Activated T-cell treated with anti-CD3 and anti-CD28 coated beads, Interleukin-2, amount 50 U/mL, for 4 hours (primary cell): Measurements from ENCODE around the gene PRIMA1. TPM values are rescaled to one million over a fixed set of nuclear protein-coding genes. Genes with fewer than 3 reads are reported as not detected.

Source experiments
- ATAC-seq, 2 donors: fragments of 200-7000 bp; cut with Tn5 transposase; one replicate each; pipeline ENCODE4 v1.10.0; 2021
- DNase-seq: peaks from one replicate; pipeline ENCODE4 v3.0.0-alpha.2; 2020
- H3K27me3 Mint-ChIP-seq: one replicate; pipeline ENCODE4 v1.8.0; 2021; ENCODE audit warnings: low read depth, mixed read lengths
- H3K36me3 Mint-ChIP-seq: one replicate; pipeline ENCODE4 v1.8.0; 2022; ENCODE audit warnings: mixed read lengths; ENCODE audit not compliant: insufficient read depth
- H3K4me1 Mint-ChIP-seq: one replicate; pipeline ENCODE4 v1.8.0; 2021; ENCODE audit warnings: low read depth, mixed read lengths
- H3K4me3 Mint-ChIP-seq: one replicate; pipeline ENCODE4 v1.8.0; 2021; ENCODE audit warnings: mild to moderate bottlenecking, moderate library complexity, mixed read lengths
- H3K9me3 Mint-ChIP-seq: one replicate; pipeline ENCODE4 v1.8.0; 2021; ENCODE audit warnings: mixed read lengths
- total RNA-seq, 3 donors: library from RNA; stranded (reverse); gene quantifications; one replicate each; pipeline ENCODE4 v1.2.1, GENCODE V29; 2021

Gene PRIMA1
- total RNA-seq, 3 donors from 2014 or later: not detected

GRCh38 chr14:93804654-93805053, 16.4 kb upstream of the PRIMA1 start:
- Mint-ChIP-seq H3K36me3 (no peaks in the 10 kb centered on the region), H3K9me3 (peaks cover 13% of the 10 kb centered on the region), H3K4me3 (no peak overlapping the region), H3K27me3 (peaks cover 3% of the 10 kb centered on the region), H3K4me1 (peaks cover 2% of the 10 kb centered on the region)
- no peak for DNase-seq
- no peak for ATAC-seq

GRCh38 chr14:93803408-93804318, 15.4 kb upstream of the PRIMA1 start:
- Mint-ChIP-seq H3K9me3 (peaks cover 5% of the 10 kb centered on the region), H3K36me3 (no peaks in the 10 kb centered on the region), H3K27me3 (peaks cover 3% of the 10 kb centered on the region), H3K4me3 (no peak overlapping the region), H3K4me1 (no peaks in the 10 kb centered on the region)
- DNase-seq: no peak
- no peak for ATAC-seq

GRCh38 chr14:93799989-93800921, 12.0 kb upstream of the PRIMA1 start:
- DNase-seq: no peak
- H3K4me3 Mint-ChIP-seq: no peak overlapping the region

GRCh38 chr14:93799617-93799988, 11.3 kb upstream of the PRIMA1 start:
- H3K27me3 Mint-ChIP-seq: peaks cover 10% of the 10 kb centered on the region
- DNase-seq: no peak
- H3K4me3 Mint-ChIP-seq: no peak overlapping the region
- H3K4me1 Mint-ChIP-seq: no peaks in the 10 kb centered on the region
- no peaks in the 10 kb centered on the region for H3K9me3 Mint-ChIP-seq
- no peaks in the 10 kb centered on the region for H3K36me3 Mint-ChIP-seq
- ATAC-seq: no peak

More at GRCh38 chr14:93799989-93800921, 12.0 kb upstream of the PRIMA1 start:
- H3K36me3 Mint-ChIP-seq: no peaks in the 10 kb centered on the region
- H3K9me3 Mint-ChIP-seq: no peaks in the 10 kb centered on the region
- no peaks in the 10 kb centered on the region for H3K4me1 Mint-ChIP-seq
- H3K27me3 Mint-ChIP-seq: peaks cover 10% of the 10 kb centered on the region
- no peak for ATAC-seq

GRCh38 chr14:93797536-93797935, 9.3 kb upstream of the PRIMA1 start:
- no peak overlapping the region for H3K4me3 Mint-ChIP-seq
- ATAC-seq: no peak
- peaks cover 15% of the 10 kb centered on the region for H3K27me3 Mint-ChIP-seq
- DNase-seq: no peak
- H3K9me3 Mint-ChIP-seq: no peaks in the 10 kb centered on the region
- H3K4me1 Mint-ChIP-seq: no peaks in the 10 kb centered on the region
- H3K36me3 Mint-ChIP-seq: no peaks in the 10 kb centered on the region

GRCh38 chr14:93797071-93797470, 8.8 kb upstream of the PRIMA1 start:
- no peaks in the 10 kb centered on the region for H3K9me3 Mint-ChIP-seq
- H3K4me3 Mint-ChIP-seq: no peak overlapping the region
- ATAC-seq (no peak), DNase-seq (no peak)
- H3K36me3 Mint-ChIP-seq: no peaks in the 10 kb centered on the region
- H3K4me1 Mint-ChIP-seq: no peaks in the 10 kb centered on the region
- peaks cover 16% of the 10 kb centered on the region for H3K27me3 Mint-ChIP-seq

- Mint-ChIP-seq H3K4me3 (no peak overlapping the region), H3K27me3 (peaks cover 38% of the 10 kb centered on the region), H3K4me1 (no peaks in the 10 kb centered on the region), H3K36me3 (no peaks in the 10 kb centered on the region), H3K9me3 (no peaks in the 10 kb centered on the region)
- no peak for ATAC-seq
- DNase-seq: no peak
Measured at GRCh38 chr14:93794756-93795155, 6.5 kb upstream of the PRIMA1 start.

- Mint-ChIP-seq H3K4me1 (peaks cover 2% of the 10 kb centered on the region), H3K9me3 (no peaks in the 10 kb centered on the region), H3K4me3 (no peak overlapping the region), H3K27me3 (peaks cover 46% of the 10 kb centered on the region), H3K36me3 (no peaks in the 10 kb centered on the region)
- ATAC-seq (no peak), DNase-seq (no peak)
Measured at GRCh38 chr14:93793555-93794324, 5.5 kb upstream of the PRIMA1 start.

- ATAC-seq (no peak), DNase-seq (no peak)
- peaks cover 4% of the 10 kb centered on the region for H3K4me1 Mint-ChIP-seq
- H3K27me3 Mint-ChIP-seq: peaks cover 48% of the 10 kb centered on the region
- H3K4me3 Mint-ChIP-seq: no peak overlapping the region
- H3K36me3 Mint-ChIP-seq: no peaks in the 10 kb centered on the region
- H3K9me3 Mint-ChIP-seq: no peaks in the 10 kb centered on the region
Measured at GRCh38 chr14:93792391-93792790, 4.1 kb upstream of the PRIMA1 start.

GRCh38 chr14:93790966-93791365, 2.7 kb upstream of the PRIMA1 start:
- H3K4me3 Mint-ChIP-seq: no peak overlapping the region
- peaks cover 4% of the 10 kb centered on the region for H3K4me1 Mint-ChIP-seq
- no peaks in the 10 kb centered on the region for H3K36me3 Mint-ChIP-seq
- peaks cover 56% of the 10 kb centered on the region for H3K27me3 Mint-ChIP-seq
- no peaks in the 10 kb centered on the region for H3K9me3 Mint-ChIP-seq
- DNase-seq (no peak), ATAC-seq (no peak)

GRCh38 chr14:93789228-93790130, 1.2 kb upstream of the PRIMA1 start:
- Mint-ChIP-seq H3K4me3 (no peak overlapping the region), H3K4me1 (peaks cover 4% of the 10 kb centered on the region), H3K36me3 (no peaks in the 10 kb centered on the region), H3K27me3 (peaks cover 65% of the 10 kb centered on the region), H3K9me3 (no peaks in the 10 kb centered on the region)
- no peak for ATAC-seq
- DNase-seq: no peak

- ATAC-seq (peak in 1 of 2 donors; percentile 24), DNase-seq (no peak)
- Mint-ChIP-seq H3K4me1 (peaks cover 4% of the 10 kb centered on the region), H3K36me3 (no peaks in the 10 kb centered on the region), H3K9me3 (no peaks in the 10 kb centered on the region), H3K27me3 (peaks cover 62% of the 10 kb centered on the region), H3K4me3 (no peak overlapping the region)
Measured at GRCh38 chr14:93788543-93789227, 400 bp upstream of the PRIMA1 start.
